HG03521 (cell line): ENCODE measurements around the gene HEATR5B.
"Not testable (repeated sequence)": the region's sequence is repeated elsewhere in the genome, so short reads cannot be mapped to it uniquely, and the experiment has no call there.

Source experiments
- ATAC-seq: cut with Tn5 transposase; IDR thresholded peaks from one replicate; pipeline ENCODE4 v1.9.1; 2021; ENCODE audit warnings: mild to moderate bottlenecking, moderate library complexity; ENCODE audit not compliant: unreplicated experiment

HEATR5B gene

GRCh38 chr2:37068686-37069085 is 15.5 kb downstream of the HEATR5B start:
- ATAC-seq, result no peak

- no peak for ATAC-seq
Measured at GRCh38 chr2:37061776-37062175, 22.4 kb downstream of the HEATR5B start.

GRCh38 chr2:37061013-37061711 is 23.0 kb downstream of the HEATR5B start:
- ATAC-seq, result no peak

GRCh38 chr2:37060446-37060845 is 23.7 kb downstream of the HEATR5B start:
- no peak for ATAC-seq

GRCh38 chr2:37059841-37060240 is 24.3 kb downstream of the HEATR5B start:
- no peak for ATAC-seq

GRCh38 chr2:37052600-37053332 is 31.4 kb downstream of the HEATR5B start:
- no peak for ATAC-seq

GRCh38 chr2:37039580-37039979 is 44.6 kb downstream of the HEATR5B start:
- no peak for ATAC-seq

- no peak for ATAC-seq
Measured at GRCh38 chr2:37037771-37038170, 46.4 kb downstream of the HEATR5B start.

- ATAC-seq, result no peak
Measured at GRCh38 chr2:37029758-37030157, 54.4 kb downstream of the HEATR5B start.

GRCh38 chr2:37026050-37026449 is 58.1 kb downstream of the HEATR5B start:
- ATAC-seq, result no peak

GRCh38 chr2:37020887-37021796 is 63.0 kb downstream of the HEATR5B start:
- no peak for ATAC-seq

GRCh38 chr2:37020212-37020886 is 63.8 kb downstream of the HEATR5B start:
- ATAC-seq, result no peak

- peak; percentile 33 for ATAC-seq
Measured at GRCh38 chr2:37013315-37013641, 70.9 kb downstream of the HEATR5B start.

GRCh38 chr2:37011130-37011529 is 73.0 kb downstream of the HEATR5B start:
- no peak for ATAC-seq

- ATAC-seq, result peak; percentile 97
Measured at GRCh38 chr2:37005118-37005868, 78.9 kb downstream of the HEATR5B start.

GRCh38 chr2:37000988-37001556 is 83.1 kb downstream of the HEATR5B start:
- ATAC-seq, result no peak

GRCh38 chr2:37000318-37000717 is 83.9 kb downstream of the HEATR5B start:
- ATAC-seq, result no peak

GRCh38 chr2:36999416-36999815 is 84.8 kb downstream of the HEATR5B start:
- ATAC-seq, result not testable (repeated sequence)

GRCh38 chr2:36993841-36994620 is 90.1 kb downstream of the HEATR5B start:
- no peak for ATAC-seq
